ENCODE measurements around the gene SLC24A3. TPM values are rescaled to one million over a fixed set of nuclear protein-coding genes. Genes with fewer than 3 reads are reported as not detected.

The SLC24A3 gene
- total RNA-seq, 1 experiment from 2014 or later, result not detected

GRCh38 chr20:19264191-19264590 lies 51.7 kb downstream of the SLC24A3 start:
- ATAC-seq, result no peak
- DNase-seq (ENCODE audit: low read depth, low spot score), result no peak
- no peak overlapping the region for H3K4me3 ChIP-seq (ENCODE audit: low read depth in 2 of 2, low read length in 2 of 2)
- no peaks in the 10 kb centered on the region for H3K4me1 ChIP-seq (ENCODE audit: control insufficient read depth, insufficient read depth, low read length)
- intact Hi-C loops (cut with micrococcal nuclease; ENCODE audit: unreplicated experiment) (no loop called here), in situ Hi-C loops (cut with HindIII; ENCODE audit: low pct_unique_long_range_greater_than_20kb, low sequenced_read_pairs) (no loop called here)
- H3K27ac ChIP-seq (ENCODE audit: low read length), result no peak overlapping the region
- H3K27me3 ChIP-seq (ENCODE audit: control insufficient read depth, insufficient read depth, low read length), result no peaks in the 10 kb centered on the region; the same call in 1 of the 2 replicates
- no peaks in the 10 kb centered on the region for H3K9me3 ChIP-seq (ENCODE audit: control insufficient read depth, insufficient read depth, low read depth, low read length)
- POLR2A ChIA-PET, result no interaction called here
- no peak for TF ChIP-seq REST (IDR thresholded peaks at IDR 0.05; ENCODE audit: insufficient read depth in 1 of 2, low read depth in 2 of 2, low read length in 1 of 2)
- no peak for TF ChIP-seq CTCF (IDR thresholded peaks at IDR 0.05)
- TF ChIP-seq POLR2AphosphoS5 (IDR thresholded peaks at IDR 0.05; ENCODE audit: low read depth, low read length), result no peak
- TF ChIP-seq SIN3A (IDR thresholded peaks at IDR 0.05; ENCODE audit: borderline replicate concordance, insufficient read depth, low read depth, low read length), result no peak
- TF ChIP-seq TCF7L2 (IDR thresholded peaks at IDR 0.05; ENCODE audit: low read depth, low read length), result no peak
- CTCF ChIA-PET, result no interaction called here
- no TSS peak for BruUV-seq (replicated peaks)
- no peaks in the 10 kb centered on the region for H3K36me3 ChIP-seq (ENCODE audit: control insufficient read depth, insufficient read depth, low read length)

- DNase-seq (ENCODE audit: low read depth, low spot score), result no peak
- in situ Hi-C loops (cut with HindIII; ENCODE audit: low pct_unique_long_range_greater_than_20kb, low sequenced_read_pairs), result no loop called here
These were observed 53.4 kb downstream of the SLC24A3 start for GRCh38 chr20:19265646-19266374.

More at GRCh38 chr20:19265646-19266374, 53.4 kb downstream of the SLC24A3 start:
- Histone ChIP-seq H3K36me3 (ENCODE audit: control insufficient read depth, insufficient read depth, low read length) (no peaks in the 10 kb centered on the region), H3K27ac (ENCODE audit: low read length) (no peak overlapping the region), H3K4me1 (ENCODE audit: control insufficient read depth, insufficient read depth, low read length) (no peaks in the 10 kb centered on the region), H3K9me3 (ENCODE audit: control insufficient read depth, insufficient read depth, low read depth, low read length) (no peaks in the 10 kb centered on the region), H3K4me3 (ENCODE audit: low read depth in 2 of 2, low read length in 2 of 2) (no peak overlapping the region), H3K27me3 (ENCODE audit: control insufficient read depth, insufficient read depth, low read length) (no peaks in the 10 kb centered on the region; the same call in 1 of the 2 replicates)
- no TSS peak for BruUV-seq (replicated peaks)
- ChIA-PET POLR2A (no interaction called here), CTCF (no interaction called here)
- intact Hi-C loops (cut with micrococcal nuclease; ENCODE audit: unreplicated experiment), result no loop called here
- TF ChIP-seq POLR2AphosphoS5 (IDR thresholded peaks at IDR 0.05; ENCODE audit: low read depth, low read length) (no peak), SIN3A (IDR thresholded peaks at IDR 0.05; ENCODE audit: borderline replicate concordance, insufficient read depth, low read depth, low read length) (no peak), CTCF (IDR thresholded peaks at IDR 0.05) (no peak), TCF7L2 (IDR thresholded peaks at IDR 0.05; ENCODE audit: low read depth, low read length) (no peak), REST (IDR thresholded peaks at IDR 0.05; ENCODE audit: insufficient read depth in 1 of 2, low read depth in 2 of 2, low read length in 1 of 2) (no peak)
- ATAC-seq, result no peak

All from Panc1 (cell line).